ENCODE results near the gene ADAM11.
A peak's percentile ranks its signal among the peaks of the same experiment; 100 is the strongest.
"Not testable (repeated sequence)": the region's sequence is repeated elsewhere in the genome, so short reads cannot be mapped to it uniquely, and the experiment has no call there.

ADAM11 gene

DNA sequence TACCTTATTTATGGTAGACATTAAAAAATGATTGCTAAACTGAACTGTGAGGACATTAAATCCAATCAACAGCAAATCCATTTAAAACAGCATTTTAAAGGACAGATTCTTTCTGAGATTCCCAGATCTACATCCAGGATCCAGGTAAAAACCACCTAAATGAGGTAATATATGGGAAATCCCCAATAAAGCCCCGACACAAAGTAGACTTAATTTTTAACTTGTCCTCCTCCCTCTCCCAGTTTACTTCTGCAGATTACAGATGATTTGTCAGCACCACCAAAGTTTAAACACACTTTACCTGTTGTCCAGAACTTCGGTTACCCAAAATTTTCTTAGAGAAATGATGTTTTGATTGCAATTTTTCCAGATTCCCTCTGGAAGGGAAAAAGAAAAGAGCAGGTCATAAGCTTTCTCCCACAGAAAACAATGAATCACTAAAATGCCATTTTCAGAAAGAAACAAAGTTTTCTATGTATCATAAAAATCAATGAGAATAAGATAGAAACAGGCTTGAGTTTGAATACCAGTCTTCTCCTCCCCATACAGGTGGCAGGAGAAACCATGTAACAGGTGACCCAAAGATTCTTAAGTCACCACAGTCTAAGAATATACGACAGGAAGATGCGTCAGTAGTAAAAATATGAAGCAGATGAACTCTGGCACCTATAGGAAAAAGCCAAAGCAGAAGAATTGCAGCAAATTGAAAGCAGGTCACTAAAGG is 48.5 kb downstream of the ADAM11 start:
- no peak overlapping the region for H3K4me3 ChIP-seq (ENCODE audit: low read depth, low read length)
- in situ Hi-C loops (cut with HindIII; ENCODE audit: low sequenced_read_pairs): no loop called here
- DNase-seq (ENCODE audit: low read depth): no peak
- no peak for TF ChIP-seq CTCF (IDR thresholded peaks at IDR 0.05; ENCODE audit: low read depth, low read length, missing control alignments)

GRCh38 chr17:44807817-44808155 is 49.0 kb downstream of the ADAM11 start:
- TF ChIP-seq CTCF (IDR thresholded peaks at IDR 0.05; ENCODE audit: low read depth, low read length, missing control alignments): no peak
- DNase-seq (ENCODE audit: low read depth): no peak
- no peak overlapping the region for H3K4me3 ChIP-seq (ENCODE audit: low read depth, low read length)
- in situ Hi-C loops (cut with HindIII; ENCODE audit: low sequenced_read_pairs): no loop called here

DNA sequence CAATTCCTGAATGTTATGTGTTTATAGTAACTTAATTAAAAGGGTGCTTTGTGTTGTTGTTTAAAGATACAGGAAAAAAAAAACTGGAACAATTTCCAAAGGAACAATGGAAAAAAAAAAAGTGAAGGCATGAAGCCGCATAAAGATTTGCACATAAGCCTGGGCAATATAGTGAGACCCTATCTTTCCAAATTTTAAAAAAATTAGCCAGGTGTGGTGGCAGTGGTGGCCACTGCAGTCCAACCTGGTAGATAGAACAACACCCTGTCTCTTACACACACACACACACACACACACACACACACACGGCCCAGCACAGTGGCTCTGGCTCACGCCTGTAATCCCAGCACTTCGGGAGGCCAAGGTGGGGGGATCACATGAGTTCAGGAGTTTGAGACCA is 49.4 kb downstream of the ADAM11 start:
- in situ Hi-C loops (cut with HindIII; ENCODE audit: low sequenced_read_pairs): no loop called here
- no peak for DNase-seq (ENCODE audit: low read depth)
- H3K4me3 ChIP-seq (ENCODE audit: low read depth, low read length): no peak overlapping the region
- no peak for TF ChIP-seq CTCF (IDR thresholded peaks at IDR 0.05; ENCODE audit: low read depth, low read length, missing control alignments)

GRCh38 chr17:44808656-44809388 is 50.0 kb downstream of the ADAM11 start:
- DNase-seq (ENCODE audit: low read depth); H3K4me3 ChIP-seq (ENCODE audit: low read depth, low read length); in situ Hi-C loops (cut with HindIII; ENCODE audit: low sequenced_read_pairs): not testable (repeated sequence)

- in situ Hi-C loops (cut with HindIII; ENCODE audit: low sequenced_read_pairs): no loop called here
- no peak for TF ChIP-seq CTCF (IDR thresholded peaks at IDR 0.05; ENCODE audit: low read depth, low read length, missing control alignments)
- H3K4me3 ChIP-seq (ENCODE audit: low read depth, low read length): no peak overlapping the region
- DNase-seq (ENCODE audit: low read depth): no peak
Measured at GRCh38 chr17:44812263-44812662, 53.5 kb downstream of the ADAM11 start.

DNA sequence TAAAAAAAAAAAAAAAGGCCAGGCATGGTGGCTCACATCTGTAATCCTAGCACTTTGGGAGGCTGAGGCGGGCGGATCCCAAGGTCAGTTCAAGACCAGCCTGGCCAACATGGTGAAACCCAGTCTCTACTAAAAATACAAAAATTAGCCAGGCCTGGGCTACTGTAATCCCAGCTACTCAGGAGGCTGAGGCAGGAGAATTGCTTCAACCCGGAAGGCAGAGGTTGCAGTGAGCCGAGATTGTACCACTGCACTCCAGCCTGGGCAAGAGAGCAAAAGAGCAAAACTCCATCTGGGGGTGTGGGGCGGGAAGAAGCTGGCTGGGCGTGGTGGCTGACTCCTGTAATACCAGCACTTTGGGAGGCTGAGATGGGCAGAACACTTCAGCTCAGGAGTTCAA is 59.7 kb downstream of the ADAM11 start:
- in situ Hi-C loops (cut with HindIII; ENCODE audit: low sequenced_read_pairs); DNase-seq (ENCODE audit: low read depth); H3K4me3 ChIP-seq (ENCODE audit: low read depth, low read length): not testable (repeated sequence)

- H3K4me3 ChIP-seq (ENCODE audit: low read depth, low read length): peak overlapping the region; percentile 6
- no peak for TF ChIP-seq CTCF (IDR thresholded peaks at IDR 0.05; ENCODE audit: low read depth, low read length, missing control alignments)
- in situ Hi-C loops (cut with HindIII; ENCODE audit: low sequenced_read_pairs): no loop called here
- DNase-seq (ENCODE audit: low read depth): peak; percentile 85
Measured at GRCh38 chr17:44820631-44821212, 61.9 kb downstream of the ADAM11 start.

DNA sequence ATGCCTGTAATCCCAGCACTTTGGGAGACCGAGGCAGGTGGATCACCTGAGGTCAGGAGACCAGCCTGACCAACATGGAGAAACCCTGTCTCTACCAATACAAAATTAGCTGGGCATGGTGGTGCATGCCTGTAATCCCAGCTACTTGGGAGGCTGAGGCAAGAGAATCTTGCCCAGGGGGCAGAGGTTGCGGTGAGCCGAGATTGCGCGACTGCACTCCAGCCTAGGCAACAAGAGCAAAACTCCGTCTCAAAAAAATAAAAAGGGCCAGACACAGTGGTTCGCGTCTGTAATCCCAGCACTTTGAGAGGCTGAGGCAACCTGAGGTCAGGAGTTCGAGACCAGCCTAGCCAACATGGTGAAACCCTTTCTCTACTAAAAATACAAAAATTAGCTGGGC is 66.4 kb downstream of the ADAM11 start:
- in situ Hi-C loops (cut with HindIII; ENCODE audit: low sequenced_read_pairs); DNase-seq (ENCODE audit: low read depth); H3K4me3 ChIP-seq (ENCODE audit: low read depth, low read length): not testable (repeated sequence)
